ENCODE results near the gene PAX9.

DNA sequence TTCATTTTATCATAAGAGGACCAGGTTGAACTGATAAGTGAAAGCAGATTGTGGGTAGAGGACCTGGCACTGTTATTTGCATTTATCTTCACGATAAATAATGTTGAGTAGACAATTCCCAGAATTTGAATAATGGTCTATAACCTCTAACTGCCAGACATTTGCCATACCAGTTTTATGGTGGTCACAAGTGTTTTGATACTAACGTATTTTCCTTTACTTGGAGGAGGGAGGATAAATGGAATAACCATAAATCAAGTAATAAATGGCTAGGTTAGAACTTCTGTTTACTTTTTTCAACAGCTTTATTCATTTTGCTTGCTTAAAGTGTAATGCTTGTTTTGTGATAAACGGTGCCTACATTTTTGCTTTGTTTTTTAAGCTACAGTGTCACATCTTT, 9.5 kb downstream of the PAX9 start:
- TF ChIP-seq, protein P1, sequence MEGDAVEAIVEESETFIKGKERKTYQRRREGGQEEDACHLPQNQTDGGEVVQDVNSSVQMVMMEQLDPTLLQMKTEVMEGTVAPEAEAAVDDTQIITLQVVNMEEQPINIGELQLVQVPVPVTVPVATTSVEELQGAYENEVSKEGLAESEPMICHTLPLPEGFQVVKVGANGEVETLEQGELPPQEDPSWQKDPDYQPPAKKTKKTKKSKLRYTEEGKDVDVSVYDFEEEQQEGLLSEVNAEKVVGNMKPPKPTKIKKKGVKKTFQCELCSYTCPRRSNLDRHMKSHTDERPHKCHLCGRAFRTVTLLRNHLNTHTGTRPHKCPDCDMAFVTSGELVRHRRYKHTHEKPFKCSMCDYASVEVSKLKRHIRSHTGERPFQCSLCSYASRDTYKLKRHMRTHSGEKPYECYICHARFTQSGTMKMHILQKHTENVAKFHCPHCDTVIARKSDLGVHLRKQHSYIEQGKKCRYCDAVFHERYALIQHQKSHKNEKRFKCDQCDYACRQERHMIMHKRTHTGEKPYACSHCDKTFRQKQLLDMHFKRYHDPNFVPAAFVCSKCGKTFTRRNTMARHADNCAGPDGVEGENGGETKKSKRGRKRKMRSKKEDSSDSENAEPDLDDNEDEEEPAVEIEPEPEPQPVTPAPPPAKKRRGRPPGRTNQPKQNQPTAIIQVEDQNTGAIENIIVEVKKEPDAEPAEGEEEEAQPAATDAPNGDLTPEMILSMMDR (IDR thresholded peaks at IDR 0.05 in 4 of 5, conservative IDR thresholded peaks at IDR 0.05 in 1 of 5): no peak
- no peak for TF ChIP-seq POLR2A (IDR thresholded peaks at IDR 0.05)

Measured in gastrocnemius medialis (tissue), 4 donors.